Colon (tissue), 2 donors: ENCODE measurements around the gene MNX1.

ENCODE experiments used
- FAIRE-seq: peaks from 2 replicates; lab custom pipeline; 2012; peaks lifted over from hg19 to GRCh38; lab: Jason Lieb, UNC
- donor health status: control.
- donor health status: control.

The MNX1 gene

DNA sequence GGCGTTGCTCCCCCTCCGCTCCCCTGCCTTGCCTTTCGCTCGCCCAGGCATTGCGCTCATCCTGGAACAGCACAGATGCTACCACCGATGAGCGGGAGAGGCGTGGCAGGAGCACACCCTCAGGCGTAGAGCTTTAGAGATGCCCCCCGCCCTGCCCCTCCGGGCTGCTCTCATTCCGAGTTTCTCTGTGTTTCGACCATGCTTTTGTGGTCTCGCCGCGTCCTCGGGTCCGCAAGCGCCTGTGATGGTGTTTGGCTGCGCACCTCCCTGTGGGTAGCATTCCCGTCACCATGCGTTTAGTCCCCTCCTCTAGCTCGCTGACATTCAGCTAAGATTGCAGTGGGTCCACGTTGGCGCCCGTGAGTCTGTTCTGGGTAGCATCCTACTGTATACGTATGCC is 42.3 kb downstream of the MNX1 start:
- no peak for FAIRE-seq

DNA sequence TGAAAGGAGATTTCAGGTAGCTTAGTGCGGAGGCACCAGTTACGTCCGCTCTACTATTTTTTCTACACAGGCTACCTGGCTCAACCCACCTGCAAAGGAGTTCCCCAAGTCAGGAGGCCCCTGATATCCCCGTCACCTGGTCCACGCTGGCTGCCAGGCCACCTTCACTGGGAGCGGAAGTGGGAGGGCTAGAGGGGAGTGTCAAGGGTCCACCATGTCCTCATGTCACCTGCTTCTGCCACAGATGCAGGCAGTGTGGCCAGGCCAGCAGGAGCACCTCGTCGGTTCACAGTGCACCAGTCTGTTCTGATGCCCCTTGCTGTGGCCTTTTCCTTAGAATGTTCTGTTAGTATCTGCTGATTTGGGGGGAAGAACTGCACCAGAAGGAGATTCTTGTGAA is 44.1 kb downstream of the MNX1 start:
- FAIRE-seq = no peak

DNA sequence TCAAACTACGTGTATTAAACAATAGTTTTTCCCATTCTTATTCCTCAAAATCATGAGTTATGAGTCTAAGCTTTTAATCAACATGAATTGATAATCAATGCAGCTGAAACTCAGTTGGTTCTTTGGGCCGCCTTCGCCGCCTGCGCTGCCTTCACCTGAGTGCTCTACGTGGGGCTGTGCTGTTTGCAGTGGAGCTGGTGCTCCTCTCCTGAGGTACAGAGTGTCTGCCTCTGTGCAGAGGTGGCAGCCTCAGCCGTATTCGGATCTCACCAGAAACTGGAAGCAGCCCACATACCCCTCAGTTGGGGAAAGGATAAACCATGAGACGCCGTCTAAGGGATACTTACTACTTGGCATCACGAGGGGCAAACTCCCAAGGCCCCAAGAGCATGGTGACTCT is 45.5 kb downstream of the MNX1 start:
- FAIRE-seq = no peak

DNA sequence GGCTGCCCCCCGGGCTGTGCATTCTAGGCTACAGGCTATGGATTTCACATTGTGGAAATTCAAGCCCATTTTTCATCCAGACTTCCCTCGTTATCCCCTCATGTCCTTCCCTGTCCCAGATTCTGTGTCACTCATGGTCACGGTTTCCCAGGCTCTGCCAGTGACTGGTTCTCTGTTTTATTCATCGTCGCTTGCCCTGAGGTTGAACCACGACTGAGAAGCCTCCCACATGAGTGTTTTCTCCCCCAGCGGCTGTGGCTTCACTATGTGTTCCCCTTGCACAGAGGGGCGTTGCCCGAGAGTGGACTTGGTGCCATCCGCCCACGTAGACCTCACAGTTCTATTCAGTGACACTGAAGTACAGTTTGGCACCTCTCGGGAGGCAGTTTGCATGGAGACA is 47.0 kb downstream of the MNX1 start:
- no peak for FAIRE-seq

DNA sequence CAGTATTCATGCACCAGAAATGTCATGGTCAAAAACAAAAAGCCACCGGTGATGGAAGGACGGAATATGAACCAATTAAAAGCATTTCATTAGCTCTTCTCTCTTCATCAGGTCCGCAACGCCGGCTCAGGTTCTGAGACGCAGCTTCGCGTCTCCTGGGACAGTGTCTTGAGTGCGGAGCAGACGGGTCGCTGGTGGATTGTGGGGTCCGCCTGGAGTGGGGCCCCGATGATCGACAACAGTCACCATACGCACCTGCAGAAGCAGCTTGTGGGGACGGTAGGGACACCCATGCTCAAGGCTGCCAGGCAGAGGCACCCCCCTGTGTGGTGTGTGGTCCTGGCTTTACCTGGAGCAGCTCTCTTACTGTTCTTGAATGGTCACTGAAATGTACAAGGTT is 47.6 kb downstream of the MNX1 start:
- FAIRE-seq = no peak

GRCh38 chr7:156962145-156962544 is 48.3 kb downstream of the MNX1 start:
- no peak for FAIRE-seq

GRCh38 chr7:156956727-156957126 is 53.7 kb downstream of the MNX1 start:
- FAIRE-seq = no peak

DNA sequence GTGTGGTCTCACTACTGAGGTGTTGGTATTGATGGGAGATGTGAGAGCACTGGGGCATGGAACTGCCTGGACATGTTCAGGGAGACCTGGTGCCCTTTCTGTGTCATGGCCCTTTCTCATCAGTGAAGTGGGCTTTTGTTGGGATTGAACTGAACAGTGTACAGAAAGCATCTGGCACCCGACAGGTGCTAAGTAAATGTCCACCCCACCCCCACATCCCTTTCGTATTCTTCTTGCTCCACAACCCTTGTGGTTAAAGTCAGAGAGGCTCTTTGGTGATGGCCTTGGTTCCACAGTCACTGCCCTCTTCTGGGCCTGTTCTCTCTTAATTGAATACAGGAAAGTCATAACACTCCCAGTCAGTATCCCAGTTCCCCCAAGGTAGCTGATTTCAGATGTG is 55.5 kb downstream of the MNX1 start:
- FAIRE-seq = no peak
